GM12891 (cell line): Measurements from ENCODE around the gene IQCB1.
"Not testable (repeated sequence)": the region's sequence is repeated elsewhere in the genome, so short reads cannot be mapped to it uniquely, and the experiment has no call there.

Source experiments
- POLR2A ChIP-seq: IDR thresholded peaks from 2 replicates; pipeline ENCODE4 v1.6.1; 2011; ENCODE audit warnings: low read depth, low read length, control low read depth
- POLR2AphosphoS5 ChIP-seq: IDR thresholded peaks from 2 replicates; pipeline ENCODE4 v1.6.1; 2011; ENCODE audit warnings: low read depth, low read length, control low read depth
- SPI1 ChIP-seq: IDR thresholded peaks from 2 replicates; pipeline ENCODE4 v1.6.1; 2011; ENCODE audit warnings: low read depth, low read length, control low read depth
- TAF1 ChIP-seq: IDR thresholded peaks from 2 replicates; pipeline ENCODE4 v1.6.1; 2011; ENCODE audit warnings: low read depth, low read length, control low read depth

GRCh38 chr3:121743106-121743505 lies 91.8 kb downstream of the IQCB1 start:
- TF ChIP-seq POLR2AphosphoS5, POLR2A, TAF1, SPI1: not testable (repeated sequence)
